Lower leg skin (tissue), 4 donors: ENCODE measurements around the gene RTN4RL1. TPM values are rescaled to one million over a fixed set of nuclear protein-coding genes. Genes with fewer than 3 reads are reported as not detected.

ENCODE experiments used
- DNase-seq, 2 donors: peaks; one replicate each; pipeline ENCODE4 v3.0.0-alpha.2; 2019; ENCODE audit warnings: low spot score in 2 of 2
- H3K4me3 ChIP-seq: fragments of 200-600 bp; sonication (generic); 2 replicates; pipeline ENCODE4 v1.5.1; 2017; ENCODE audit warnings: mild to moderate bottlenecking, low read depth; ENCODE audit not compliant: poor library complexity, severe bottlenecking
- POLR2A ChIP-seq, 2 donors: fragments of 450-650 bp; IDR thresholded peaks; one replicate each; pipeline ENCODE4 v1.6.1; 2016 to 2017; ENCODE audit warnings: antibody characterized with exemption in 2 of 2, mild to moderate bottlenecking in 1 of 2, moderate library complexity in 1 of 2
- WGBS, 2 donors: methylation state at CpG; one replicate each; pipeline ENCODE4 v1.1.5; 2018; 5-methylcytosine and 5-hydroxymethylcytosine counted together
- intact Hi-C: fragments of 100-400 bp; cut with DNase I; formaldehyde crosslinking; loops from one replicate; pipeline ENCODE4 v1.15.0; 2023; ENCODE audit warnings: low total_unique reads
- total RNA-seq, 4 donors: library from RNA; depleted of rRNA; stranded (reverse); fragments of >200 nt; gene quantifications; one replicate each; pipeline ENCODE4 v1.1.0, GENCODE V29; 2016
- TF ChIP-seq, protein P1 (sequence below), 3 donors: fragments of 450-650 bp; IDR thresholded peaks; one replicate each; pipeline ENCODE4 v1.5.1; 2016; ENCODE audit warnings: antibody characterized with exemption in 3 of 3, mild to moderate bottlenecking in 3 of 3, moderate library complexity in 2 of 3

Gene RTN4RL1
- total RNA-seq, 4 donors from 2014 or later: 19.1 to 31.5 (median 27.6) TPM

GRCh38 chr17:1972487-1973160 is 52.5 kb downstream of the RTN4RL1 start:
- DNase-seq: no peak
- no peak for TF ChIP-seq POLR2A (IDR thresholded peaks at IDR 0.05)
- TF ChIP-seq, protein P1, sequence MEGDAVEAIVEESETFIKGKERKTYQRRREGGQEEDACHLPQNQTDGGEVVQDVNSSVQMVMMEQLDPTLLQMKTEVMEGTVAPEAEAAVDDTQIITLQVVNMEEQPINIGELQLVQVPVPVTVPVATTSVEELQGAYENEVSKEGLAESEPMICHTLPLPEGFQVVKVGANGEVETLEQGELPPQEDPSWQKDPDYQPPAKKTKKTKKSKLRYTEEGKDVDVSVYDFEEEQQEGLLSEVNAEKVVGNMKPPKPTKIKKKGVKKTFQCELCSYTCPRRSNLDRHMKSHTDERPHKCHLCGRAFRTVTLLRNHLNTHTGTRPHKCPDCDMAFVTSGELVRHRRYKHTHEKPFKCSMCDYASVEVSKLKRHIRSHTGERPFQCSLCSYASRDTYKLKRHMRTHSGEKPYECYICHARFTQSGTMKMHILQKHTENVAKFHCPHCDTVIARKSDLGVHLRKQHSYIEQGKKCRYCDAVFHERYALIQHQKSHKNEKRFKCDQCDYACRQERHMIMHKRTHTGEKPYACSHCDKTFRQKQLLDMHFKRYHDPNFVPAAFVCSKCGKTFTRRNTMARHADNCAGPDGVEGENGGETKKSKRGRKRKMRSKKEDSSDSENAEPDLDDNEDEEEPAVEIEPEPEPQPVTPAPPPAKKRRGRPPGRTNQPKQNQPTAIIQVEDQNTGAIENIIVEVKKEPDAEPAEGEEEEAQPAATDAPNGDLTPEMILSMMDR (IDR thresholded peaks at IDR 0.05): no peak

GRCh38 chr17:1970843-1971384 is 54.2 kb downstream of the RTN4RL1 start:
- no peak for DNase-seq
- 93 to 94% methylated on average over 12 of the region's 12 CpGs for WGBS, 2 donors
- TF ChIP-seq POLR2A (IDR thresholded peaks at IDR 0.05): no peak
- TF ChIP-seq, protein P1 (IDR thresholded peaks at IDR 0.05): no peak
- H3K4me3 ChIP-seq: no peak overlapping the region
- intact Hi-C loops: no loop called here

More at GRCh38 chr17:1972487-1973160, 52.5 kb downstream of the RTN4RL1 start:
- no peak overlapping the region for H3K4me3 ChIP-seq
- intact Hi-C loops: no loop called here
- WGBS, 2 donors: 70 to 76% methylated on average over 23 of the region's 23 CpGs

- no peak for DNase-seq
- intact Hi-C loops: no loop called here
- WGBS, 2 donors: 70 to 77% methylated on average over 5 of the region's 5 CpGs
- no peak for TF ChIP-seq POLR2A (IDR thresholded peaks at IDR 0.05)
- TF ChIP-seq, protein P1 (IDR thresholded peaks at IDR 0.05): no peak
- no peak overlapping the region for H3K4me3 ChIP-seq
Measured at GRCh38 chr17:1969712-1970111, 55.4 kb downstream of the RTN4RL1 start.

DNA sequence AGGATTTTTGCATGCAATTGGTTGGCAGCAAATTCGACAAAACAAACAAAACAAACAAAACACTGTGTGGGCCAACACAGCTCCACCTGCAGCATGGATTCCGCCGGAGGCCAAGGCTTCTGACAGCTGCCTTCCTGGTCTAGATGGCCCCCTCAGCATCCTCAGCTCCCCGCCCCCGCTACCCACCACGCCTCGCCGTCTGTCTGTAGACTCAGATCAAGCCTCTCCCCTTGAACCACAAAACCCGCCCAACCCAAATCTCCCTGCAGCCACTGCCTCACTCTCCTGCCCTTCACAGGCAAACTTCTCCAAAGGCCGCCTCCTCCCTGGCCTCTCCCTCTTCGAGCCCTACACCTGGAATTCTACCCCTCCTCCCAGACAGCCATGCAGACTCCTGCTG is 57.9 kb downstream of the RTN4RL1 start:
- TF ChIP-seq, protein P1 (IDR thresholded peaks at IDR 0.05): no peak
- WGBS, 2 donors: 32 to 64% methylated on average over 11 of the region's 11 CpGs
- no peak overlapping the region for H3K4me3 ChIP-seq
- intact Hi-C loops: no loop called here
- DNase-seq: no peak

DNA sequence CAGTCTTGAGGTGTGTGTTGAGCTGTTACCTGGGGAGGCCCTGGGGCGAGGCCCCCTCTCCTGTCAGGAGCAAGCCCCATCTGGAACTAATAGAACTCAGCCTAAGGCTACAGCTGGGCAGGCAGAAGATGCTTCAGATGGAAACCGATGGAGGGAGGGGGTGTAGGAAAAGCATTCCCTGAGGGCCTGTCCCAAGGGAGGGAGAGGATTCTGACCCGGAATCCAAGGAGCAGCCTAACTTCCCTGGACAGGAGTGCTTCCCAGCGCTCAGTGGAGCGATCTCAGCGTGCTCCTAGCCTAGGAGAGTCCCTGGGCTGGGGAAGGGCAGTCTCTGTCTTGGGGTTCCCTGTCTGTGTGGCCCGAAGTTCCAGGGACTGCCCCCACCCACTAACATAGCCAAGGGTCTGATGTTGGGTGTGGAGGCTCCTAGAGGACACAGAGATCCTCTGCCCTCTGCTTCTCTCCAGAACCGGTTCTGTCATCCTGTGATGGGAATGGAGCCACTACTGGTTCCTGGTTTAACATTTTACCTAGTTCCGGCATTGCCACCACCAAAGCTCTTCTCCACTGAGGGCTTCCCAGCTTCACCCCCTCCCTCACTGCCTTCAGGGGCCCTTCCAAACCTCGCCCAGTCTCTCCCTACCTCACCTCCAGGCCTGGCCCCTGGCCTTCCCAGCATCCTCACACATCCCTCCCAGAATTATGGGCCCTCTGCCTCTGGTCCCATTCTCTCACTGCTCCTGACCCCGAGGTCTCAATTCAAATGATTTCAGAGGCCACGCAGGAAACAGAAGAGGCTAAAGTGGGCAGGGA is 58.7 kb downstream of the RTN4RL1 start:
- 42 to 56% methylated on average over 11 to 12 of the region's 12 CpGs for WGBS, 2 donors

More for the DNA sequence above, 58.7 kb downstream of the RTN4RL1 start:
- DNase-seq: no peak
- H3K4me3 ChIP-seq: no peak overlapping the region
- intact Hi-C loops: no loop called here
- TF ChIP-seq, protein P1 (IDR thresholded peaks at IDR 0.05): no peak
- no peak for TF ChIP-seq POLR2A (IDR thresholded peaks at IDR 0.05)
